RKO (cell line): ENCODE results near the gene BAG5.
"Not testable (repeated sequence)": the region's sequence is repeated elsewhere in the genome, so short reads cannot be mapped to it uniquely, and the experiment has no call there.

Experiments used
- DNase-seq: peaks from one replicate; pipeline ENCODE4 v3.0.0-alpha.2; 2016; ENCODE audit warnings: low spot score

BAG5 gene

GRCh38 chr14:103522649-103523574, 39.5 kb downstream of the BAG5 start, which contains the start of gene CKB:
CKB (minus strand) TSS chr14:103522830; CDS start chr14:103522493, 337 bp downstream.
- no peak for DNase-seq

GRCh38 chr14:103521951-103522563, 40.4 kb downstream of the BAG5 start:
- no peak for DNase-seq

GRCh38 chr14:103521438-103521950, 41.0 kb downstream of the BAG5 start:
- DNase-seq = no peak

- DNase-seq = peak; percentile 64
Measured at GRCh38 chr14:103520657-103521437, 41.6 kb downstream of the BAG5 start.

GRCh38 chr14:103520269-103520656, 42.2 kb downstream of the BAG5 start:
- no peak for DNase-seq

- no peak for DNase-seq
Measured at GRCh38 chr14:103519837-103520212, 42.6 kb downstream of the BAG5 start.

- DNase-seq = no peak
Measured at GRCh38 chr14:103519043-103519836, 43.2 kb downstream of the BAG5 start.

- DNase-seq = peak; percentile 46
Measured at GRCh38 chr14:103518422-103519042, 43.9 kb downstream of the BAG5 start.

GRCh38 chr14:103517721-103518421, 44.6 kb downstream of the BAG5 start:
- DNase-seq = no peak

GRCh38 chr14:103517174-103517566, 45.3 kb downstream of the BAG5 start:
- DNase-seq = no peak

- no peak for DNase-seq
Measured at GRCh38 chr14:103516426-103517173, 45.9 kb downstream of the BAG5 start.

- DNase-seq = no peak
Measured at GRCh38 chr14:103514596-103515421, 47.6 kb downstream of the BAG5 start.

- peak; percentile 55 for DNase-seq
Measured at GRCh38 chr14:103512701-103513611, 49.5 kb downstream of the BAG5 start.

GRCh38 chr14:103512180-103512579, 50.3 kb downstream of the BAG5 start:
- DNase-seq = not testable (repeated sequence)

- DNase-seq = no peak
Measured at GRCh38 chr14:103510724-103511693, 51.4 kb downstream of the BAG5 start.
